ENCODE data around the gene WDR3. TPM values are rescaled to one million over a fixed set of nuclear protein-coding genes. Genes with fewer than 3 reads are reported as not detected.
A peak's percentile ranks its signal among the peaks of the same experiment; 100 is the strongest.

The WDR3 gene
- total RNA-seq, 1 donor from 2014 or later, result 31.8 TPM

DNA sequence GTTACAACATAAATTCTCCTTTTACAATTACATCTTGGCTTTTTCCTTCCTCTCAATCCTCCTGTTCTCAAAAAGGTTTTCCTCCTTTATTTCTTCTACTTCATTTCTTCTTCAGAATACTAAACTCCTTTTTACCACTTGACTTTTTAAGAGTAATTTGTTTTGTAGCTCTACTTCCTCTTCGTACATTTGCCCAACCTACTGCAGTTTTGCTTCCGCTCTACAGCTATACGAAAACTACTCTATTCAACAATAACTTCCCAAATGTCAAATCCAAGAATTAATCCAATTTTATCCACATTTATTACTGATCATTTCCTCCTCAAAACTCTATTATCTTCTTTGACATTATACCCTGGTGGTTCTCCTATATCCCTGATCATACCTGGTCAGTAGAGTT is 3.6 kb upstream of the WDR3 start:
- no peak overlapping the region for H3K27ac Mint-ChIP-seq (ENCODE audit: unreplicated experiment)
- no peak overlapping the region for H3K4me3 Mint-ChIP-seq (ENCODE audit: unreplicated experiment)
- no peak overlapping the region for H3K9ac ChIP-seq (ENCODE audit: low read length)
- no peak overlapping the region for H3K27ac ChIP-seq (ENCODE audit: low read depth, low read length)
- DNase-seq (ENCODE audit: low read depth) (no peak), FAIRE-seq (no peak)
- no peaks in the 10 kb centered on the region for H3K36me3 ChIP-seq (ENCODE audit: insufficient read depth, low read length)
- peaks cover 14% of the 10 kb centered on the region for H3K4me1 Mint-ChIP-seq (ENCODE audit: low read depth, unreplicated experiment)
- peaks cover 47% of the 10 kb centered on the region for H4K20me1 ChIP-seq (ENCODE audit: insufficient read depth, low read length)
- peaks cover 10% of the 10 kb centered on the region for H3K4me1 ChIP-seq (ENCODE audit: insufficient read depth, low read length)
- no peaks in the 10 kb centered on the region for H3K27me3 ChIP-seq (ENCODE audit: insufficient read depth, low read length)
- H3K9me3 ChIP-seq (ENCODE audit: insufficient read depth, low read depth, low read length), result no peaks in the 10 kb centered on the region
- H2AFZ ChIP-seq (ENCODE audit: low read depth, low read length), result no peak overlapping the region
- no peaks in the 10 kb centered on the region for H3K27me3 Mint-ChIP-seq (ENCODE audit: low read depth, unreplicated experiment)
- no peaks in the 10 kb centered on the region for H3K9me3 Mint-ChIP-seq (ENCODE audit: unreplicated experiment)
- H3K79me2 ChIP-seq (ENCODE audit: insufficient read depth, low read length), result peaks cover 80% of the 10 kb centered on the region
- no peak overlapping the region for H3K4me2 ChIP-seq (ENCODE audit: low read length)
- TF ChIP-seq, protein P1, sequence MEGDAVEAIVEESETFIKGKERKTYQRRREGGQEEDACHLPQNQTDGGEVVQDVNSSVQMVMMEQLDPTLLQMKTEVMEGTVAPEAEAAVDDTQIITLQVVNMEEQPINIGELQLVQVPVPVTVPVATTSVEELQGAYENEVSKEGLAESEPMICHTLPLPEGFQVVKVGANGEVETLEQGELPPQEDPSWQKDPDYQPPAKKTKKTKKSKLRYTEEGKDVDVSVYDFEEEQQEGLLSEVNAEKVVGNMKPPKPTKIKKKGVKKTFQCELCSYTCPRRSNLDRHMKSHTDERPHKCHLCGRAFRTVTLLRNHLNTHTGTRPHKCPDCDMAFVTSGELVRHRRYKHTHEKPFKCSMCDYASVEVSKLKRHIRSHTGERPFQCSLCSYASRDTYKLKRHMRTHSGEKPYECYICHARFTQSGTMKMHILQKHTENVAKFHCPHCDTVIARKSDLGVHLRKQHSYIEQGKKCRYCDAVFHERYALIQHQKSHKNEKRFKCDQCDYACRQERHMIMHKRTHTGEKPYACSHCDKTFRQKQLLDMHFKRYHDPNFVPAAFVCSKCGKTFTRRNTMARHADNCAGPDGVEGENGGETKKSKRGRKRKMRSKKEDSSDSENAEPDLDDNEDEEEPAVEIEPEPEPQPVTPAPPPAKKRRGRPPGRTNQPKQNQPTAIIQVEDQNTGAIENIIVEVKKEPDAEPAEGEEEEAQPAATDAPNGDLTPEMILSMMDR (IDR thresholded peaks at IDR 0.05; ENCODE audit: insufficient read depth, low read depth, low read length), result no peak
- TF ChIP-seq EZH2 (IDR thresholded peaks at IDR 0.05; ENCODE audit: insufficient read depth, low read length), result no peak
- H3K4me3 ChIP-seq (ENCODE audit: insufficient read depth, low read depth, low read length), result no peak overlapping the region
- H3K36me3 Mint-ChIP-seq (ENCODE audit: low read depth, unreplicated experiment), result no peaks in the 10 kb centered on the region

DNA sequence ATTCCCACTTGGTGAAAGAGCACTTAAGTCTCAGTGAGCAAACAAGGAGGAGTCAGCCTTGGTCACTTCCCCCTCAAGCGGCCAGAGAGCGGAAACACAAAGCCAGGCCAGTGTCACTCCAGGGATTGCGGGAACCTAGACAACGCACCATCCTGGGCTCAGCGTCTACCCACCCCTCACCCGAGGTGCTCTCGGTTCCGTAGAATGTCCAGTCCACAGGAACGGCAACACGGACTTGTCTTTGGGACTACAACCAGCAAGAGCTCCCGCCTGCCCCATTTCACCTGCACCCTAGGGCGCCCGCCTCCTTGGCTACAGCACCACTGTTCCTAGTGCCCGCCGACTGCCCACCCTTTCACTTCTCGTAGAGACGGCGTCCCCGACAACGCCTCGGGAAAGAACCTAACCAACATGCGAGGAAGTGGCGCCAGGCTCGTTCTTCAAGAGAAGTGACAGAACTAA is 627 bp upstream of the WDR3 start:
- peaks cover 18% of the 10 kb centered on the region for H3K4me1 Mint-ChIP-seq (ENCODE audit: low read depth, unreplicated experiment)
- H3K4me1 ChIP-seq (ENCODE audit: insufficient read depth, low read length), result peaks cover 12% of the 10 kb centered on the region
- no peak for FAIRE-seq

DNA sequence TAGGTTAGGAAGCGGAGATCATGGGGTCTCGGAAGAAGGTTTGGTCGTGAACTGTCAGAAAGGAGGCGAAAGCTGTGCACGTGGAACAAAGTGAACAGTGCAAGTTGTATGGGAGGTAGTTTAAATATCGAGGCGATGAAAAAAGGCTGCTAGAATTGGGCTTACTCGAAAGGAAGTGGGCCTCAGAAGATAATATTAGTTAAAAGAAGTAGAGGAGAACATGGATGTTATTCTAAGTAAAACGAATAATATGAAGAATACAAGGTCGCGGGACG is 571 bp downstream of the WDR3 start:
- H3K4me3 ChIP-seq (ENCODE audit: insufficient read depth, low read depth, low read length), result peak overlapping the region; percentile 96
- peak overlapping the region; percentile 84 for H3K9ac ChIP-seq (ENCODE audit: low read length)
- peaks cover 18% of the 10 kb centered on the region for H3K4me1 Mint-ChIP-seq (ENCODE audit: low read depth, unreplicated experiment)
- H3K4me3 Mint-ChIP-seq (ENCODE audit: unreplicated experiment), result peak overlapping the region; percentile 98
- H3K27ac Mint-ChIP-seq (ENCODE audit: unreplicated experiment), result peak overlapping the region; percentile 59
- H2AFZ ChIP-seq (ENCODE audit: low read depth, low read length), result peak overlapping the region; percentile 96
- no peaks in the 10 kb centered on the region for H3K36me3 ChIP-seq (ENCODE audit: insufficient read depth, low read length)
- H3K36me3 Mint-ChIP-seq (ENCODE audit: low read depth, unreplicated experiment), result peaks cover 2% of the 10 kb centered on the region
- H3K27ac ChIP-seq (ENCODE audit: low read depth, low read length), result peak overlapping the region; percentile 7
- peak; percentile 1 for DNase-seq (ENCODE audit: low read depth)
- peaks cover 47% of the 10 kb centered on the region for H4K20me1 ChIP-seq (ENCODE audit: insufficient read depth, low read length)
- TF ChIP-seq, protein P1 (IDR thresholded peaks at IDR 0.05; ENCODE audit: insufficient read depth, low read depth, low read length), result no peak
- no peak for TF ChIP-seq EZH2 (IDR thresholded peaks at IDR 0.05; ENCODE audit: insufficient read depth, low read length)
- peaks cover 94% of the 10 kb centered on the region for H3K79me2 ChIP-seq (ENCODE audit: insufficient read depth, low read length)
- FAIRE-seq, result no peak
- H3K4me1 ChIP-seq (ENCODE audit: insufficient read depth, low read length), result peaks cover 12% of the 10 kb centered on the region
- no peaks in the 10 kb centered on the region for H3K27me3 Mint-ChIP-seq (ENCODE audit: low read depth, unreplicated experiment)
- peak overlapping the region; percentile 86 for H3K4me2 ChIP-seq (ENCODE audit: low read length)
- H3K27me3 ChIP-seq (ENCODE audit: insufficient read depth, low read length), result no peaks in the 10 kb centered on the region
- H3K9me3 ChIP-seq (ENCODE audit: insufficient read depth, low read depth, low read length), result no peaks in the 10 kb centered on the region
- H3K9me3 Mint-ChIP-seq (ENCODE audit: unreplicated experiment), result no peaks in the 10 kb centered on the region

More for the DNA sequence above, 627 bp upstream of the WDR3 start:
- Histone ChIP-seq H3K9me3 (ENCODE audit: insufficient read depth, low read depth, low read length) (no peaks in the 10 kb centered on the region), H3K27me3 (ENCODE audit: insufficient read depth, low read length) (no peaks in the 10 kb centered on the region), H3K27ac (ENCODE audit: low read depth, low read length) (peak overlapping the region; percentile 73), H4K20me1 (ENCODE audit: insufficient read depth, low read length) (peaks cover 53% of the 10 kb centered on the region), H3K4me2 (ENCODE audit: low read length) (peak overlapping the region; percentile 86), H3K79me2 (ENCODE audit: insufficient read depth, low read length) (peaks cover 92% of the 10 kb centered on the region), H2AFZ (ENCODE audit: low read depth, low read length) (peak overlapping the region; percentile 96), H3K9ac (ENCODE audit: low read length) (peak overlapping the region; percentile 84), H3K4me3 (ENCODE audit: insufficient read depth, low read depth, low read length) (peak overlapping the region; percentile 96), H3K36me3 (ENCODE audit: insufficient read depth, low read length) (no peaks in the 10 kb centered on the region)
- H3K4me3 Mint-ChIP-seq (ENCODE audit: unreplicated experiment), result peak overlapping the region; percentile 98
- peak overlapping the region; percentile 72 for H3K27ac Mint-ChIP-seq (ENCODE audit: unreplicated experiment)
- H3K36me3 Mint-ChIP-seq (ENCODE audit: low read depth, unreplicated experiment), result no peaks in the 10 kb centered on the region
- no peak for TF ChIP-seq EZH2 (IDR thresholded peaks at IDR 0.05; ENCODE audit: insufficient read depth, low read length)
- TF ChIP-seq, protein P1 (IDR thresholded peaks at IDR 0.05; ENCODE audit: insufficient read depth, low read depth, low read length), result peak; percentile 10
- H3K9me3 Mint-ChIP-seq (ENCODE audit: unreplicated experiment), result no peaks in the 10 kb centered on the region
- no peaks in the 10 kb centered on the region for H3K27me3 Mint-ChIP-seq (ENCODE audit: low read depth, unreplicated experiment)
- peak; percentile 44 for DNase-seq (ENCODE audit: low read depth)
